Esophagus muscularis mucosa (tissue), 4 donors: ENCODE results near the gene WNK3. TPM values are rescaled to one million over a fixed set of nuclear protein-coding genes. Genes with fewer than 3 reads are reported as not detected.

Experiments used
- DNase-seq: peaks from one replicate; pipeline ENCODE4 v3.0.0-alpha.2; 2017; ENCODE audit errors: extremely low spot score
- H3K27ac ChIP-seq, 4 donors: fragments of 200-600 bp; sonication (generic); replicated peaks in 1 of 4; 1 replicate in 3 of 4; 2 replicates in 1 of 4; pipeline ENCODE4 v1.5.1; 2016 to 2019; ENCODE audit warnings: mild to moderate bottlenecking in 1 of 4
- H3K27me3 ChIP-seq, 4 donors: fragments of 200-600 bp; sonication (generic); one replicate each; pipeline versions ENCODE4 v1.5.1 to v1.6.0; 2016 to 2019
- H3K36me3 ChIP-seq, 4 donors: fragments of 200-600 bp; sonication (generic); one replicate each; pipeline ENCODE4 v1.5.1; 2016 to 2019
- H3K4me1 ChIP-seq, 4 donors: fragments of 200-600 bp; sonication (generic); one replicate each; pipeline ENCODE4 v1.5.1; 2016 to 2019
- H3K4me3 ChIP-seq, 4 donors: fragments of 200-600 bp; sonication (generic); 1 replicate in 2 of 4; 2 replicates in 2 of 4; pipeline ENCODE4 v1.5.1; 2016 to 2019; ENCODE audit warnings: mild to moderate bottlenecking in 4 of 4, moderate library complexity in 1 of 4
- H3K9me3 ChIP-seq, 4 donors: fragments of 200-600 bp; sonication (generic); 1 replicate in 3 of 4; 2 replicates in 1 of 4; pipeline ENCODE4 v1.5.1; 2016 to 2019
- EP300 ChIP-seq: sonication (generic); formaldehyde crosslinking; IDR thresholded peaks from one replicate; pipeline ENCODE4 v1.6.1; 2017; ENCODE audit warnings: antibody characterized with exemption
- POLR2A ChIP-seq: fragments of 450-650 bp; IDR thresholded peaks from one replicate; pipeline ENCODE4 v1.6.1; 2017; ENCODE audit warnings: antibody characterized with exemption, moderate library complexity, mild to moderate bottlenecking, low read depth
- POLR2AphosphoS5 ChIP-seq, 2 donors: sonication (generic); formaldehyde crosslinking; IDR thresholded peaks; one replicate each; pipeline ENCODE4 v1.6.1; 2017; ENCODE audit warnings: antibody characterized with exemption in 2 of 2
- WGBS: methylation state at CpG from one replicate; pipeline ENCODE4 v1.1.5; 2018; 5-methylcytosine and 5-hydroxymethylcytosine counted together
- intact Hi-C: fragments of 100-400 bp; cut with DNase I; formaldehyde crosslinking; loops from one replicate; pipeline ENCODE4 v1.15.1; 2023
- total RNA-seq, 4 donors: library from RNA; depleted of rRNA; stranded (reverse); fragments of >200 nt; gene quantifications; one replicate each; pipeline versions ENCODE4 v1.1.0 to v1.2.1, GENCODE V29; 2016
- TF ChIP-seq, protein P1 (sequence below), 3 experiments: fragments of 200-600 bp in 2 of 3; fragments of 450-650 bp in 1 of 3; sonication (generic) in 2 of 3; IDR thresholded peaks; one replicate each; pipeline ENCODE4 v1.5.1; 2017 to 2019; ENCODE audit warnings: antibody characterized with exemption in 3 of 3, mild to moderate bottlenecking in 2 of 3, moderate library complexity in 1 of 3

Gene WNK3
- total RNA-seq, 4 donors from 2014 or later, result 1.6 to 2.0 (median 1.8) TPM

DNA sequence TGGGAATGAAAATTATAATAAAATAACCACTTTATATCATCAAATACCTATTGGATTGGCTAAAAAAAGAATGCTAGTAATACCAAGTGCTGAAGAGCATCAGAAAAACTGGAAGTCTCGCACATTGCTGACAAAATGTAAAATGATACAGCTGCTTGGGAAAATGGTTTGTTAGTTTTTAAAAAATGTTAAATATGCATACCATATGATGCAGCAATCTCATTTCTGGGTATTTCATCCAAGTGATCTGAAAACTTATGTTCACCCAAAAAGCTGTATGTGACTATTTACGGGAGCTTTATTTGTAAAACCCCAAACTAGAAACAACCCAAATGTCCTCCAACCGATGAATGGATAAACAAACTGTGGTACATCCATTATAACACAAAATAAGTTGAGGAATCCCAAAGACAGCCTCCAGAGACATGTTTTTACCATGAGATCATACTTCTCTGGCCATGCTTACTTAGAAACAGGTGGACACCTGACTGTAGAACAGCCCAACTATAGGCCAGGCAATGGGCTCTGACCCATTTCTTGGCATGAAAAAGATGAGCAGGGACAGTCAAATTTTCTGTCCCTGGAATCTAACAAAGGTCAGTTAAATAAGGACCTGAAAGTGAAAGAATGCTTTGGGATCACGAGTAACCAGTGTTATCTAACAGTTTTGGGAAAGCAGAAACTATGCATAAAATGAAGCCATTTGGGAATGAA lies 127.3 kb downstream of the WNK3 start:
- no peak for TF ChIP-seq POLR2AphosphoS5 (IDR thresholded peaks at IDR 0.05)
- TF ChIP-seq, protein P1, sequence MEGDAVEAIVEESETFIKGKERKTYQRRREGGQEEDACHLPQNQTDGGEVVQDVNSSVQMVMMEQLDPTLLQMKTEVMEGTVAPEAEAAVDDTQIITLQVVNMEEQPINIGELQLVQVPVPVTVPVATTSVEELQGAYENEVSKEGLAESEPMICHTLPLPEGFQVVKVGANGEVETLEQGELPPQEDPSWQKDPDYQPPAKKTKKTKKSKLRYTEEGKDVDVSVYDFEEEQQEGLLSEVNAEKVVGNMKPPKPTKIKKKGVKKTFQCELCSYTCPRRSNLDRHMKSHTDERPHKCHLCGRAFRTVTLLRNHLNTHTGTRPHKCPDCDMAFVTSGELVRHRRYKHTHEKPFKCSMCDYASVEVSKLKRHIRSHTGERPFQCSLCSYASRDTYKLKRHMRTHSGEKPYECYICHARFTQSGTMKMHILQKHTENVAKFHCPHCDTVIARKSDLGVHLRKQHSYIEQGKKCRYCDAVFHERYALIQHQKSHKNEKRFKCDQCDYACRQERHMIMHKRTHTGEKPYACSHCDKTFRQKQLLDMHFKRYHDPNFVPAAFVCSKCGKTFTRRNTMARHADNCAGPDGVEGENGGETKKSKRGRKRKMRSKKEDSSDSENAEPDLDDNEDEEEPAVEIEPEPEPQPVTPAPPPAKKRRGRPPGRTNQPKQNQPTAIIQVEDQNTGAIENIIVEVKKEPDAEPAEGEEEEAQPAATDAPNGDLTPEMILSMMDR (IDR thresholded peaks at IDR 0.05), result no peak
- no peak for TF ChIP-seq EP300
- TF ChIP-seq POLR2A, result no peak
- Histone ChIP-seq H3K27me3 (no peaks in the 10 kb centered on the region), H3K27ac (no peak overlapping the region), H3K9me3 (no peaks in the 10 kb centered on the region), H3K36me3 (no peaks in the 10 kb centered on the region), H3K4me1 (no peaks in the 10 kb centered on the region), H3K4me3 (no peak overlapping the region)
- no peak for DNase-seq
- 71% methylated on average over 4 of the region's 4 CpGs for WGBS
- intact Hi-C loops, result no loop called here

- H3K9me3 ChIP-seq, result no peaks in the 10 kb centered on the region
- DNase-seq, result no peak
- no peak overlapping the region for H3K4me3 ChIP-seq
- intact Hi-C loops, result no loop called here
- no peaks in the 10 kb centered on the region for H3K36me3 ChIP-seq
- TF ChIP-seq EP300 (no peak), POLR2AphosphoS5 (IDR thresholded peaks at IDR 0.05) (no peak), POLR2A (no peak)
- TF ChIP-seq, protein P1 (IDR thresholded peaks at IDR 0.05), result no peak
- WGBS, result 80% methylated on average over 2 of the region's 2 CpGs
- H3K27me3 ChIP-seq, result no peaks in the 10 kb centered on the region
- no peaks in the 10 kb centered on the region for H3K4me1 ChIP-seq
- H3K27ac ChIP-seq, result no peak overlapping the region
These were observed 134.3 kb downstream of the WNK3 start for GRCh38 chrX:54223581-54223980.

DNA sequence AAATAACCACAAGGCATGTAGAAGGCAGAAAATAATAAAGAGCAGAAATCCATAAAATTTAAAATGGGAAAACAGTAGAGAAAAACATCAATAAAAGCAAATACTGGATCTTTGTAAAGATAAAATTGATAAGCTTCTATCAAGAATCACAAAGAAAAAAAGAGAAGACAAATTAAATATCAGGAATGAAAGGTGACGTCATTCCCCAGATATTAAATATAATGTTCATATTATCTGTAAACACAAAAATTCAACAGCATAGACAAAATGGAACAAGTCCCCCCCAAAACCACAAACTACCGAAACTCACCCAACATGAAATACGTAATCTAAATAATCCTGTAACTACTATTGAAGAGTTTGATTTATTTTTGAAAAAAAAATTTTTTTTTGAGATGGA lies 144.2 kb downstream of the WNK3 start:
- DNase-seq, result no peak
- no peaks in the 10 kb centered on the region for H3K27me3 ChIP-seq
- no peaks in the 10 kb centered on the region for H3K4me1 ChIP-seq
- H3K36me3 ChIP-seq, result no peaks in the 10 kb centered on the region
- H3K4me3 ChIP-seq, result no peak overlapping the region
- H3K9me3 ChIP-seq, result no peaks in the 10 kb centered on the region
- TF ChIP-seq, protein P1 (IDR thresholded peaks at IDR 0.05), result no peak
- no peak for TF ChIP-seq POLR2A
- TF ChIP-seq EP300, result no peak
- no peak for TF ChIP-seq POLR2AphosphoS5 (IDR thresholded peaks at IDR 0.05)
- WGBS, result 92% methylated on average over 3 of the region's 3 CpGs
- intact Hi-C loops, result no loop called here
- H3K27ac ChIP-seq, result no peak overlapping the region

- no peak overlapping the region for H3K4me3 ChIP-seq
- no peak for DNase-seq
- H3K27me3 ChIP-seq, result no peaks in the 10 kb centered on the region
- H3K4me1 ChIP-seq, result no peaks in the 10 kb centered on the region
- WGBS, result 72% methylated on average over 3 of the region's 3 CpGs
- no peaks in the 10 kb centered on the region for H3K36me3 ChIP-seq
- no peaks in the 10 kb centered on the region for H3K9me3 ChIP-seq
- intact Hi-C loops, result no loop called here
- TF ChIP-seq, protein P1 (IDR thresholded peaks at IDR 0.05), result no peak
- TF ChIP-seq POLR2A, result no peak
- no peak for TF ChIP-seq EP300
- no peak for TF ChIP-seq POLR2AphosphoS5 (IDR thresholded peaks at IDR 0.05)
- no peak overlapping the region for H3K27ac ChIP-seq
These were observed 149.3 kb downstream of the WNK3 start for GRCh38 chrX:54208531-54208930.

- intact Hi-C loops, result no loop called here
- 68% methylated on average over 5 of the region's 6 CpGs for WGBS
- no peaks in the 10 kb centered on the region for H3K4me1 ChIP-seq
- H3K27ac ChIP-seq, result no peak overlapping the region
- H3K27me3 ChIP-seq, result no peaks in the 10 kb centered on the region
- no peaks in the 10 kb centered on the region for H3K9me3 ChIP-seq
- no peak overlapping the region for H3K4me3 ChIP-seq
- DNase-seq, result no peak
- TF ChIP-seq, protein P1 (IDR thresholded peaks at IDR 0.05), result no peak
- TF ChIP-seq POLR2A (no peak), EP300 (no peak)
- H3K36me3 ChIP-seq, result no peaks in the 10 kb centered on the region
These were observed 159.6 kb downstream of the WNK3 start for GRCh38 chrX:54198262-54198661.
